NT2/D1 (cell line): ENCODE measurements around the gene TMEM9B.

Source experiments
- DNase-seq: peaks from one replicate; pipeline ENCODE4 v3.0.0-alpha.2; 2011; ENCODE audit warnings: low read depth, low spot score
- H3K27me3 ChIP-seq: 2 replicates; pipeline ENCODE4 v1.6.0; 2011; ENCODE audit warnings: mild to moderate bottlenecking; ENCODE audit not compliant: insufficient read length, insufficient read depth
- H3K36me3 ChIP-seq: 2 replicates; pipeline ENCODE4 v1.6.1; 2011; ENCODE audit warnings: mild to moderate bottlenecking, low read length, mixed read lengths; ENCODE audit not compliant: insufficient read depth, insufficient read length
- H3K4me1 ChIP-seq: 2 replicates; pipeline ENCODE4 v1.5.1; 2011; ENCODE audit not compliant: insufficient read depth, insufficient read length
- H3K4me3 ChIP-seq: 2 replicates; pipeline ENCODE4 v1.5.1; 2011; ENCODE audit warnings: low read depth; ENCODE audit not compliant: insufficient read length
- H3K9ac ChIP-seq: 2 replicates; pipeline ENCODE4 v1.6.0; 2011; ENCODE audit warnings: low read depth; ENCODE audit not compliant: insufficient read length
- H3K9me3 ChIP-seq: 2 replicates; pipeline ENCODE4 v1.5.1; 2011; ENCODE audit warnings: mild to moderate bottlenecking, low read length; ENCODE audit not compliant: insufficient read depth
- SUZ12 ChIP-seq: IDR thresholded peaks from 2 replicates; pipeline ENCODE4 v1.6.1; 2011; ENCODE audit not compliant: insufficient read length, insufficient read depth; ENCODE audit errors: extremely low read depth
- YY1 ChIP-seq: IDR thresholded peaks from 2 replicates; pipeline ENCODE4 v1.6.1; 2011; ENCODE audit not compliant: insufficient read length, insufficient read depth
- ZNF274 ChIP-seq: IDR thresholded peaks from 2 replicates; pipeline ENCODE4 v1.6.1; 2011; ENCODE audit warnings: mild to moderate bottlenecking, low read depth, low read length

The TMEM9B gene

GRCh38 chr11:8927233-8927632 is 37.0 kb downstream of the TMEM9B start:
- DNase-seq = no peak
- H3K4me3 ChIP-seq = no peak overlapping the region

GRCh38 chr11:8926236-8926635 is 38.0 kb downstream of the TMEM9B start:
- no peak overlapping the region for H3K9ac ChIP-seq
- H3K9me3 ChIP-seq = no peaks in the 10 kb centered on the region
- DNase-seq = no peak
- TF ChIP-seq ZNF274 (no peak), SUZ12 (no peak), YY1 (no peak)
- H3K36me3 ChIP-seq = peaks cover 55% of the 10 kb centered on the region
- no peaks in the 10 kb centered on the region for H3K4me1 ChIP-seq
- no peaks in the 10 kb centered on the region for H3K27me3 ChIP-seq
- H3K4me3 ChIP-seq = no peak overlapping the region

More at GRCh38 chr11:8927233-8927632, 37.0 kb downstream of the TMEM9B start:
- Histone ChIP-seq H3K4me1 (peaks cover 2% of the 10 kb centered on the region), H3K36me3 (peaks cover 48% of the 10 kb centered on the region), H3K9me3 (no peaks in the 10 kb centered on the region), H3K9ac (no peak overlapping the region), H3K27me3 (no peaks in the 10 kb centered on the region)
- TF ChIP-seq YY1 (no peak), SUZ12 (no peak), ZNF274 (no peak)

- no peak overlapping the region for H3K9ac ChIP-seq
- no peaks in the 10 kb centered on the region for H3K27me3 ChIP-seq
- H3K4me1 ChIP-seq = no peaks in the 10 kb centered on the region
- TF ChIP-seq YY1 (no peak), SUZ12 (no peak), ZNF274 (no peak)
- H3K9me3 ChIP-seq = no peaks in the 10 kb centered on the region
- no peak overlapping the region for H3K4me3 ChIP-seq
- peaks cover 60% of the 10 kb centered on the region for H3K36me3 ChIP-seq
- no peak for DNase-seq
Measured at GRCh38 chr11:8925711-8926110, 38.5 kb downstream of the TMEM9B start.

GRCh38 chr11:8922691-8923090 is 41.6 kb downstream of the TMEM9B start:
- no peaks in the 10 kb centered on the region for H3K9me3 ChIP-seq
- no peak overlapping the region for H3K9ac ChIP-seq
- peaks cover 78% of the 10 kb centered on the region for H3K36me3 ChIP-seq
- no peak for DNase-seq
- H3K4me3 ChIP-seq = no peak overlapping the region
- TF ChIP-seq SUZ12 (no peak), ZNF274 (no peak), YY1 (no peak)
- no peaks in the 10 kb centered on the region for H3K4me1 ChIP-seq
- H3K27me3 ChIP-seq = no peaks in the 10 kb centered on the region

GRCh38 chr11:8917157-8917825 is 47.0 kb downstream of the TMEM9B start:
- TF ChIP-seq SUZ12 = no peak
- no peak for TF ChIP-seq ZNF274
- TF ChIP-seq YY1 = no peak
- Histone ChIP-seq H3K4me1 (peaks cover 3% of the 10 kb centered on the region), H3K9me3 (no peaks in the 10 kb centered on the region), H3K27me3 (no peaks in the 10 kb centered on the region), H3K9ac (no peak overlapping the region), H3K4me3 (no peak overlapping the region), H3K36me3 (peaks cover 71% of the 10 kb centered on the region)
- peak; percentile 70 for DNase-seq

- H3K27me3 ChIP-seq = peaks cover 7% of the 10 kb centered on the region
- TF ChIP-seq ZNF274 (no peak), YY1 (no peak), SUZ12 (no peak)
- no peak for DNase-seq
- H3K4me1 ChIP-seq = peaks cover 3% of the 10 kb centered on the region
- H3K36me3 ChIP-seq = peaks cover 45% of the 10 kb centered on the region
- no peaks in the 10 kb centered on the region for H3K9me3 ChIP-seq
- no peak overlapping the region for H3K4me3 ChIP-seq
- no peak overlapping the region for H3K9ac ChIP-seq
Measured at GRCh38 chr11:8914661-8915018, 49.6 kb downstream of the TMEM9B start.

GRCh38 chr11:8913961-8914660 is 50.1 kb downstream of the TMEM9B start:
- H3K27me3 ChIP-seq = peaks cover 13% of the 10 kb centered on the region
- no peaks in the 10 kb centered on the region for H3K9me3 ChIP-seq
- H3K4me3 ChIP-seq = no peak overlapping the region
- H3K4me1 ChIP-seq = peaks cover 3% of the 10 kb centered on the region
- no peak for DNase-seq
- H3K9ac ChIP-seq = no peak overlapping the region
- no peak for TF ChIP-seq SUZ12
- H3K36me3 ChIP-seq = peaks cover 42% of the 10 kb centered on the region
